NCI-H2081 treated with DMSO at 0.1 percent for 48 hours (cell line): Measurements from ENCODE around the gene ARHGDIB.

Source experiments
- DNase-seq: peaks from one replicate; lab custom pipeline; 2025; lab: John Stamatoyannopoulos, UW

Gene ARHGDIB

DNA sequence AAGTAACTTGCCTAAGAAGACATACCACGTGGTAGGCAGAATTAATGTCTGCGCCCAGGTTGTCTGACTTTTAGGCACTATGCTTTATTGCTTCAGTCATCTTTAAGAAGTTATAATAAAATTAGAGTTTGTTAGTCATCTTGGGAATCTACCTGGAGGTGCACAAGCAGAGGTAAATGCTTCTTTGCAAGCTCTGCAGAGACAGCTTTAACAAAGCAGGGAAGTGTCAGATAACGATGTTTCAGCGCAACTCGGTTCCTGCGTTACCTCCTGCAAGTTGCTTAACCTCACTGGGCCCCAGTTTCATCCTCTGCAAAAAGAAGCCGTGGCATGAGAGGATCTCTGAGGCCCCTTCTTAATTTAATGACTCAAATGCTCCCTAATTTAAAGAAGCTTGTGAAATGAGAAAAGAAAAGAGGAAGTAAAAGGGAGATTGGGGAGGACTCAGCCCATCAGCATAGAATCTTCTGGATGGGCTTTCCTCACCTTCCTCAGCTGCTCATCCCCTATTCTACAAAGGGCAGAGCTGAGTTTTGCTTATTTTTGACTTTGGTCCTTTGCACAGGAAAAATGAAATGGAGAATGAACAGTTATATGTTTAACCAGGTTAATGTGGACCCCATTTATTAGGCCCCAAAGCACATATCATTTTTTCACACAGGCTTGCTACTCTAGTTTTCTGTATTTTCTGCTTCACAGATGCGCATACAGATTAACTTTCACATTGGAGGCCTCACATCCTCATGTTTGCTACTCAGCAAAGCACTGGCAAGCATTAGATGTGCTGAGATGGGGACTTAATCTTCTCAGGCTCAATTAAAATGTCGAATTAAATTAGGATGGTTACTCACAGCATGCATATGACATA, 5.1 kb downstream of the ARHGDIB start:
- no peak for DNase-seq

GRCh38 chr12:14954269-14954668, 7.1 kb downstream of the ARHGDIB start:
- no peak for DNase-seq

DNA sequence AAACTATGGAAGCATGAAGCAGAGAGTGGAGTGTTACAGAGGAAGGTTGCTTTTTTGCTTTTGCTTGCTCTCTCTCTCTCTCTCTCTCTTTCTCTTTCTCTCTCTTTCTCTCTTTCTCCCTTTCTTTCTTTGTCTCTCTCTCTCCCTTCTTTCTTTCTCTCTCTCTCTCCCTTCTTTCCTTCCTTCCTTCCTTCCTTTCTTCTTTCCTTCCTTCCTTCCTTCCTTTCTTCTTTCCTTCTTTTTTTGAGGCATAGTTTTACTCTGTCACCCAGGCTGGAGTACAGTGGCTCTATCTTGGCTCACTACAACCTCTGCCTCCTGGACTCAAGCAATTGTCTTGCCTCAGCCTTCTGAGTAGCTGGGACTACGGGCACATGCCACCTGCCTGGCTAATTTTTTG, 7.6 kb downstream of the ARHGDIB start:
- no peak for DNase-seq

GRCh38 chr12:14952299-14952921, 9.0 kb downstream of the ARHGDIB start:
- DNase-seq: no peak

- DNase-seq: no peak
These were observed 9.6 kb downstream of the ARHGDIB start for GRCh38 chr12:14951851-14952250.

- DNase-seq: no peak
These were observed 10.2 kb downstream of the ARHGDIB start for GRCh38 chr12:14950982-14951746.

DNA sequence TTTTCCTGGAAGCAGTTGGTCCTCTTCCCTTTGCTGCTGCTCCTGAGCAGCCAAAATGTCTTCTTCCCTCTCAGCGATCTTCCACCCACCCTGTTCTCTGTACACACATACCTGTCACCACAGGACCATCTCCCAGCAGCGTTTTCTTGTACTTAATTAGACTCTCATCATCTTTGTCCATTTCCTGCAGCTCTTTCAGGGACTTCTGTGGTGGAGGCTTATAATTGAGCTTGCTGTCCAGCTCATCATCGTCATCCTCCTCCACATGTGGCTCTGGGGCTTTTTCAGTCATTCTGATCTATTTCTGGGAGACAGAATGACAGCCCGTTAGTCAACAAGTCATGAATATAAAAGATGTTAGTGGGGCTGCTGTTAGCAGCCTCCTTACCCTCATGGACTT, 11.0 kb downstream of the ARHGDIB start:
- DNase-seq: no peak

DNA sequence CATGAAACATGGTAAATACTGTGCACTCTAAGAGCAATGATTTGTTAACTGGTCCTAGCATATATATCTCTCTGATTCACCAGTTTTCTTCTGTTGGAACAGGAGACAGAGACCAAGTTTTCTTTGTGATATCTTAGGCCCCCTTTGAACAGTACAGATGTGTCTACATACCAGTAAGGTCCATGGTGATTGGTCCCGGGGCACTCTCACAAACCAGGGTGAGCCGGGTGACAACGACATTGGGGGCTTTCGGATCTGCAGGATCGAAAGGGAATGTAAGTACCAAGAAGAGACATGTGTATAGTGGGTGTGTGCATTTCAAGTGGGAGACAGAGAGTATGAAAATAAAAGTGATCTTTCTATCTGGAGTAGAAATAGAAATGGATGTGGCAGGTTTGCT, 11.8 kb downstream of the ARHGDIB start:
- no peak for DNase-seq

GRCh38 chr12:14948672-14949071, 12.7 kb downstream of the ARHGDIB start:
- DNase-seq: no peak

DNA sequence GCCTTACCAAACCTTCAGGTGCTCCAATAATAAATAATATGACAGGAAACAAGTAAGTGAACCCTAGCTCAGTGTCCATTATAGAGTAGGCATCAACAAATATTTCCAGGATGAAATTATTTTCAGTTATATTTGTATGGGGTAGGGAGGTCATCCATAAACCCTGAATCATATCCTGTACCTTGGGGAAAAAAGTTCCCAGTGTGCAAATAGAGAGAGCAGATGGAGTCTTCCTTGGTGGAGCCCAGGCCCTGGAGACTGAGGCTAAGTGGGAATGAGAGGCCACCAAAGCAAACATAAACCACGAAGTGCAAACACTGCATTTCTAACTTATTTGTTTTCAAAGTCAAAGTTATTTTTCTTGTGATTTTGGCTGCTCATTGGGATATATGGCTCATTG, 14.5 kb downstream of the ARHGDIB start:
- no peak for DNase-seq

DNA sequence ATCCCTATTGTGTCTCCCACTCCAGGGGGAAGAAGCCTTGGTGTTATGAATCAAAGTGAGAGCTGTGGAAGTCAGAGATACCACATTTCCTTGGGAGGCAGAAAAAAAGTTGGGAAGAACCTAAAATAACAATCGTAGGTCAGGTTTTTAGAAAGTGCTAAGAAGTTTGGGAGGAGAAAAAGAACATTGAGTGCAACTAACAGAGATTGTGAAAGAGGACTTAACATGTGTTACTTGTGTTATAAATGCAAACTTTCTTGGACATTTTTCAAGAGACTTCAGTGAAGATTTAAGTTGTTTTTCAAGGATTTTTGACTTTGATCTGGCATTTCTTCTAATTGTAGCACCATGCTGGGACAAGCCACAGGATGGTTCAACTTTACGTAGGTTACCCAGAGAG, 15.2 kb downstream of the ARHGDIB start:
- DNase-seq: no peak

DNA sequence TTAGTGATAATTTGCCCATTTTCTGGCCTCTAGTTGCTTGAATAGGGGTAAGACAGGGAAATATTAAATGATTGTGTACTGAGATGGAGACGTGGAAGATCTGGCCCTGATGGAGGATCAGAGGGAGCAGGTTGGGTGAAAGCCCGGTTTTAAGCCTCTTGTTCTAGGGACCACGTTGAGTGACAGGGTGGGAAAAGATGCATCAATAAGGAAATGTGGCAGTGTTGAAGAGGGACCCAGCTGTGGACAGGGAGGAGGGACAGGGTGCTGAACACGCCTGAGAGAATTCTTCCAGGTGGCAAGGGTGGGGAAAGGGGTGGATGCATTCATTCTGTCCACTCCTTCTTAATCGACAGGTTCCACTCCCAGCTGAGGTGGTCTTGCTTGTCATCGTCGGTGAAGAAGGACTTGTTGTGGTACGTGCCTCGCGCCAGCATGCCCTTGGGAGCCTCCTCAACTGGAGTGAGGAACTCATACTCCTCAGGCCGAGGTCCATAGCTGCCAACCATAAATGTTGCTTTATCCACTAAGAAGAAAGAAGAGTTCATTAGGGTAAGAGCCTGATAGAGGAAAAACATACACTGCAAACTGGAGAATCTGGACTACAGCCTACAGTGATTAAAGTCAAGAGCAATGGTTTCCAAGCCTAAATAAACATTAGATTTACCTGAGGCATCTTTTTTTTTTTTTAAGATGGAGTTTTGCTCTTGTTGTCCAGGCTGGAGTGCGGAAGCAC, 19.0 kb downstream of the ARHGDIB start:
- no peak for DNase-seq

DNA sequence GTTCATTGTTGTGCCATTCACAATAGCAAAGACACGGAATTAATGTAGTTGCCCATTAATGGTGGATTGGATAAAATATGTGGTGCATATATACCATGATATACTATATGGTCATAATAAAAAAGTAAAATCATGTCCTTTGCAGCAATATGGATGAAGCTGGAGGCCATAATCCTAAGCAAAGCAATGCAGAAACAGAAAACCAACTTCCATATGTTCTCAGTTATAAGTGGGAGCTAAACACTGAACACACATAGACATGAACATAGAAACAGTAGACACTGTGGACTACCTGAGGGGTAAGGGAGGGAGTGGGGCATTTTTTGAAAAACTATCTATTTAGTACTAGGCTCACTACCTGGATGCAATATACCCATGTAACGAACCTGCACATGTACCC, 20.0 kb downstream of the ARHGDIB start:
- DNase-seq: no peak

GRCh38 chr12:14938301-14938700, 23.1 kb downstream of the ARHGDIB start, which contains the start of gene ERP27:
TSS of gene ERP27 (minus strand) at chr12:14938537. CDS start at chr12:14938508, 29 bp downstream.
- no peak for DNase-seq

DNA sequence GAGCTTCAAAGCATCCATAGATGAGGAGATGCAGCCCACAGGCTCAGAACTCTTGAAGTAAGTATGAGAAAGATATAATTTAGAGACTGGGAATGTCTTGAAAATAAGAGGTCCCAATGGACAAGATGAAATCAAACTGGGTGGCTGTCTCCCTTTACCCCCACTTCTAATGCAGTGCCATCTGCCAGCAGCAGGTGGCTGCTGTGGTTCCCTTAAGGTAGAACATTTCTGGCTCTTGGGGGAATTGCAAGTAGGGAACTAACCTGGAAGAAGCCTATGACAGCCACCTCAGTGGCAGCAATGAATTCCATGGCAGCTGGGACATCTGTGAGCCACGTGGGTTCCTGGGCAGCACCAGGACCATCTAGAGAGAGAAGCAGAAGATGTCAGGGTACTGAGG, 23.7 kb downstream of the ARHGDIB start:
- DNase-seq: no peak

- no peak for DNase-seq
These were observed 24.4 kb downstream of the ARHGDIB start for GRCh38 chr12:14937014-14937413.

DNA sequence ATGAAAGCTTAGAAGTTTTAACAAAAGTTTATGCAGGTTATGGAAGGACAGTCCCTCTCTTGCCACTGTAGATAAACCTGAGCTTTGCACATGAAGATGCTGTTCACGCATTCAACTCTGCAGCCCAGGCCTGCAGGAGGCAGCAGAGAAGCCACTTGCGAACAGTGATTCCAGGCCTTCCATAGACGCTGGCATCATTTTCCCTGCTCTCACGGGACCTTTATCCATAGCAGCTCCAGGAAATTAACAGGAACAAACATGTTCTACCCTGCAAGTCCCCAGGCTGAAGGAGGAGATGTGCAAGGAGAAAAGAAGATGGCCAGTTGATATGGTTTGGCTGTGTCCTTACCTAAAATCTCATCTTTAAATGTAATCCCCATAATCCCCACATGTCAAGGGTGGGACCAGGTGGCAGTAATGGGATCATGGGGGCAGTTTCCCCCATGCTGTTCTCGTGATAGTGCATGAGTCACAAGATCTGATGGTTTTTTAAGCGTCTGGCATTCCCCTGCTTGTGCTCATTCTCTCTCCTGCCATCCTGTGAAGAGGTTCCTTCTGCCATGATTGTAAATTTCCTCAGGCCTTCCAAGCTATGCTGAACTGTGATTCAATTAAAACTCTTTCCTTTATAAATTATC, 25.1 kb downstream of the ARHGDIB start:
- DNase-seq: no peak

GRCh38 chr12:14935031-14935430, 26.4 kb downstream of the ARHGDIB start:
- DNase-seq: no peak

DNA sequence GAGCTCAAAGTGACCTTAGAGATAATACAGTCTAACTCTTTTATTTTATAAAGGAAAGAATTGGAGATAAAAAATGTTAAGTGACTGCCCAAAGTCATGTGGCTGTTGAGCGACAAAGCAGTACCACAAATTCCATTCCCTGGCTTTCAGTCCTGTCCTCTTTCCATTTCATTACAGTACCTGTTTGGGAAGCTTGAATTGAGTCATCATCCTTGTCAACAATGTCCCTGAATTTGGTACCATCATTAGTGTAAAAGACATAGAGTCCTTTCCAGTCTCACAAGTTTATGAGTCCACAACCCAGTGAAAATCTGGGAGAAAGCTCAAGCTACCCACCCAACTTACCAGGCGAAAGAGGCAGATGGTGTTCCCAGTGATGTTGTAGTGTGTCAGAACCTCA, 26.9 kb downstream of the ARHGDIB start:
- no peak for DNase-seq

- DNase-seq: no peak
These were observed 29.4 kb downstream of the ARHGDIB start for GRCh38 chr12:14931791-14932560.

DNA sequence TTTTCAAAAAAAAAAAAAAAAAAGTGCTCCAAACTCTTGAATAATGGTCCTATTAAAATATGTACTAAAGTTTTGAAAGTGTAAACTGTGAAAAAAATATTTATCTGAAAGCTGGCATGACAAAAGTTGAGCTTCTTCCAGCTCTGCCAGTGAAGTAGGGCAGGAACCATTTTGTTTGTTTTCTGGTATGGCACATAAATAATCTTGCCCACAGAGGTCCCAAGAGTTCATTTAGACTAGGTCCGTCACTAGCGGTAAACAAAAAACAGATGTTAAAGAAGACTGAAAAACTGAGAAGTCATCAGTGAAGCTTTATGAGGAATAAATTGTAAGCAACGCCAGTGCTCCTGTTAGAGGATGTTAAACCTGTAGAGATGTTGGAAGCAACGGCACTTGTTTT, 30.0 kb downstream of the ARHGDIB start:
- no peak for DNase-seq
